MCF 10A (cell line): ENCODE results near the gene FASTKD1. TPM values are rescaled to one million over a fixed set of nuclear protein-coding genes. Genes with fewer than 3 reads are reported as not detected.
"Not testable (repeated sequence)": the region's sequence is repeated elsewhere in the genome, so short reads cannot be mapped to it uniquely, and the experiment has no call there.

Experiments
- BruUV-seq: library from RNA; stranded (reverse); fragments of 400-500 nt; replicated peaks from 2 replicates; lab custom pipeline; 2021; lab: Mats Ljungman, UMichigan
- CTCF ChIA-PET: fragments of 300-600 bp; sonication (Branson Sonifier 250); formaldehyde crosslinking; extraction: SDS; loops from one replicate; lab custom pipeline; 2021; ENCODE audit warnings: antibody characterized with exemption, inconsistent platforms; lab: Yijun Ruan, JAX
- POLR2A ChIA-PET: fragments of 300-600, 350-650 bp; sonication (Branson Sonifier 250); formaldehyde crosslinking; extraction: SDS; loops from one replicate; lab custom pipeline; 2020; ENCODE audit warnings: antibody characterized with exemption, inconsistent platforms; lab: Yijun Ruan, JAX
- DNase-seq: peaks from one replicate; pipeline ENCODE4 v3.0.0-alpha.2; 2018; ENCODE audit not compliant: unreplicated experiment
- H3K27ac Mint-ChIP-seq: one replicate; pipeline ENCODE4 v1.8.0; 2022; ENCODE audit warnings: mild to moderate bottlenecking, low read depth, mixed read lengths; ENCODE audit not compliant: unreplicated experiment
- H3K27me3 Mint-ChIP-seq: one replicate; pipeline ENCODE4 v1.8.0; 2022; ENCODE audit warnings: mixed read lengths; ENCODE audit not compliant: insufficient read depth, unreplicated experiment
- H3K36me3 Mint-ChIP-seq: one replicate; pipeline ENCODE4 v1.8.0; 2022; ENCODE audit warnings: mild to moderate bottlenecking, moderate library complexity, mixed read lengths; ENCODE audit not compliant: insufficient read depth, unreplicated experiment
- H3K4me1 Mint-ChIP-seq: one replicate; pipeline ENCODE4 v1.8.0; 2022; ENCODE audit warnings: mixed read lengths; ENCODE audit not compliant: insufficient read depth, unreplicated experiment
- H3K4me3 Mint-ChIP-seq: one replicate; pipeline ENCODE4 v1.8.0; 2022; ENCODE audit warnings: mild to moderate bottlenecking, moderate library complexity, mixed read lengths; ENCODE audit not compliant: unreplicated experiment
- H3K9me3 Mint-ChIP-seq: one replicate; pipeline ENCODE4 v1.8.0; 2022; ENCODE audit warnings: mixed read lengths; ENCODE audit not compliant: unreplicated experiment
- CTCF ChIP-seq: fragments of 200-600 bp; IDR thresholded peaks from one replicate; pipeline ENCODE4 v1.8.0; 2022; ENCODE audit warnings: antibody characterized with exemption, mild to moderate bottlenecking; ENCODE audit not compliant: unreplicated experiment
- intact Hi-C: fragments of 100-400 bp; cut with micrococcal nuclease; formaldehyde crosslinking; loops from 2 replicates; pipeline ENCODE4 v1.14.1; 2022
- total RNA-seq: library from RNA; stranded (reverse); gene quantifications from 2 replicates; pipeline ENCODE4 v1.2.3, GENCODE V29; 2022

Gene FASTKD1
- total RNA-seq, 1 experiment from 2014 or later: 39.9 TPM

DNA sequence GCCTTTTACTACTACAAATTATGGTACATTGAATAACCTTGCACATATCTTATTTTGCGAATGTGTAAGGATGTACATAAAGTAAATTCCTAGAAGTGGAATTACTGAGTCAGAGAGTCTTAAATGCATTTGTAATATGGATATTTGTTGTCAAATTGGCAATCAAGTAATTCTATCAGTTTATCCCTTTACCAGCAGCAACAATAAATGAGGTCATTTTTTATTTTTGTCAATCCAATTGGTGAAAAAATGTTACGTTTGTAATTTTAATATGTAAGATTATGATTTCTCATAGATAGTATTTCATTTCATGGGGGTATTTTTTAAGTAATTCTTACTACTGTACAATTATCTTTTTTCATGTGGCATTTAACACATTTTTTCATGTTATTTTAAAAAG lies 25.3 kb upstream of the FASTKD1 start:
- H3K27ac Mint-ChIP-seq: no peak overlapping the region
- CTCF ChIA-PET: no interaction called here
- intact Hi-C loops: no loop called here
- no TSS peak for BruUV-seq
- no peaks in the 10 kb centered on the region for H3K9me3 Mint-ChIP-seq
- POLR2A ChIA-PET: interaction anchor here (1.2 kb wide), 1 partner anchor 26 kb away, joined by 3 read pairs; the partner anchor contains the start of gene FASTKD1
- no peak for TF ChIP-seq CTCF
- no peak overlapping the region for H3K4me3 Mint-ChIP-seq
- H3K36me3 Mint-ChIP-seq: peaks cover 27% of the 10 kb centered on the region
- no peak for DNase-seq
- H3K27me3 Mint-ChIP-seq: no peaks in the 10 kb centered on the region
- no peaks in the 10 kb centered on the region for H3K4me1 Mint-ChIP-seq

GRCh38 chr2:169596546-169596945 lies 22.9 kb upstream of the FASTKD1 start:
- H3K36me3 Mint-ChIP-seq: peaks cover 36% of the 10 kb centered on the region
- H3K27ac Mint-ChIP-seq, CTCF ChIA-PET, H3K4me3 Mint-ChIP-seq, BruUV-seq, H3K9me3 Mint-ChIP-seq, H3K27me3 Mint-ChIP-seq, DNase-seq, H3K4me1 Mint-ChIP-seq, intact Hi-C loops: not testable (repeated sequence)
- POLR2A ChIA-PET: interaction anchor here (0.6 kb wide), 1 partner anchor 167 kb away, joined by 3 read pairs; no protein-coding TSS in a partner anchor

DNA sequence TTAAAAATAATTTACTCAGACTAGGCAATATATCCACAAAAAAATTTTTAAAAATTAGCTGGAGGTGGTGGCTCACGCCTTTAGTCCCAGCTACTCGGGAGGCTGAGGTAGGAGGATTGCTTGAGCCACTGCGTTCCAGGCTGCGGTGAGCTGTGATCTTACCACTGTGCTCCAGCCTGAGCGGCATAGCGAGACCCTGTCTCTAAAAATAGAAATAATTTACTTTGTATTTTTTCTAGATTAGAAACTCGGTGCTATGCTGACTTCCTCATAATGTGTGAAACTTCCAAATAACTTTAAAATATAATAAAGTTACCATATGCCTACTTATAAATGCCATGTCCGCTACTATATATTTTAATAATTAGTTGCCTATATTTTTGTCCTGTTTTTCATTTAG lies 17.1 kb upstream of the FASTKD1 start:
- no peaks in the 10 kb centered on the region for H3K27me3 Mint-ChIP-seq
- no peak for DNase-seq
- ChIA-PET POLR2A (interaction anchor here (1.6 kb wide), 1 partner anchor 11 kb away, joined by 4 read pairs; no protein-coding TSS in a partner anchor), CTCF (no interaction called here)
- H3K9me3 Mint-ChIP-seq: no peaks in the 10 kb centered on the region
- no TSS peak for BruUV-seq
- intact Hi-C loops: no loop called here
- H3K27ac Mint-ChIP-seq: no peak overlapping the region
- TF ChIP-seq CTCF: no peak
- H3K4me1 Mint-ChIP-seq: no peaks in the 10 kb centered on the region
- H3K4me3 Mint-ChIP-seq: no peak overlapping the region
- H3K36me3 Mint-ChIP-seq: peaks cover 21% of the 10 kb centered on the region

DNA sequence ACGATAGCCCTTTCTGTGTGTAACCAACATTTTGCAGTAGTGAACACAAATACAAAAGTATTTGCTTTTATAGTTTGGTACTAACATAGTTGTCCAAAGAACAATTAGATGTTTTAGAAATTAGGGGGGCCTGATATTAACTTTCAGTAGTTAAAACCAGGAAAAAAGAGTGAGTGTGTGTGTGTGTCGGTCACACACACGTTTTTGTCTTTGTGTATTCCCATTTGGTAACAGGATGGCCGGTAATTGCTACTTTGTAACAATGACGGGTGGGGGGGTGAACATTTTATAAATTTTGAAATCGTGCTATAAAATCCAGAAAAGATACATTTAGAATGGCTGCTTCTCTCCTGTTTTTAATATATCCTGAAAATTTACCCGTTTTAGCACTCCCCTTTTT lies 12.0 kb upstream of the FASTKD1 start:
- peak overlapping the region; percentile 99 for H3K4me3 Mint-ChIP-seq
- H3K27me3 Mint-ChIP-seq: no peaks in the 10 kb centered on the region
- CTCF ChIA-PET: interaction anchor here (0.9 kb wide), 1 partner anchor 134 kb away, joined by 5 read pairs; no protein-coding TSS in a partner anchor
- H3K27ac Mint-ChIP-seq: peak overlapping the region; percentile 98
- H3K36me3 Mint-ChIP-seq: peaks cover 9% of the 10 kb centered on the region
- no peak for DNase-seq
- BruUV-seq: no TSS peak
- TF ChIP-seq CTCF: no peak
- intact Hi-C loops: no loop called here
- POLR2A ChIA-PET: interaction anchor here (0.9 to 3.4 kb wide), 7 partner anchors 8 to 213 kb away, joined by 3 to 80 read pairs (median 4); partner anchors contain the start of genes FASTKD1 and SSB
- H3K9me3 Mint-ChIP-seq: peaks cover 7% of the 10 kb centered on the region
- no peaks in the 10 kb centered on the region for H3K4me1 Mint-ChIP-seq
